NCI-H1417 (cell line): ENCODE data around the gene NTMT1.
"Not testable (repeated sequence)": the region's sequence is repeated elsewhere in the genome, so short reads cannot be mapped to it uniquely, and the experiment has no call there.

Experiments
- DNase-seq, 3 experiments: peaks; one replicate each; lab custom pipeline; 2025; lab: John Stamatoyannopoulos, UW

NTMT1 gene, protein sequence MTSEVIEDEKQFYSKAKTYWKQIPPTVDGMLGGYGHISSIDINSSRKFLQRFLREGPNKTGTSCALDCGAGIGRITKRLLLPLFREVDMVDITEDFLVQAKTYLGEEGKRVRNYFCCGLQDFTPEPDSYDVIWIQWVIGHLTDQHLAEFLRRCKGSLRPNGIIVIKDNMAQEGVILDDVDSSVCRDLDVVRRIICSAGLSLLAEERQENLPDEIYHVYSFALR

DNA sequence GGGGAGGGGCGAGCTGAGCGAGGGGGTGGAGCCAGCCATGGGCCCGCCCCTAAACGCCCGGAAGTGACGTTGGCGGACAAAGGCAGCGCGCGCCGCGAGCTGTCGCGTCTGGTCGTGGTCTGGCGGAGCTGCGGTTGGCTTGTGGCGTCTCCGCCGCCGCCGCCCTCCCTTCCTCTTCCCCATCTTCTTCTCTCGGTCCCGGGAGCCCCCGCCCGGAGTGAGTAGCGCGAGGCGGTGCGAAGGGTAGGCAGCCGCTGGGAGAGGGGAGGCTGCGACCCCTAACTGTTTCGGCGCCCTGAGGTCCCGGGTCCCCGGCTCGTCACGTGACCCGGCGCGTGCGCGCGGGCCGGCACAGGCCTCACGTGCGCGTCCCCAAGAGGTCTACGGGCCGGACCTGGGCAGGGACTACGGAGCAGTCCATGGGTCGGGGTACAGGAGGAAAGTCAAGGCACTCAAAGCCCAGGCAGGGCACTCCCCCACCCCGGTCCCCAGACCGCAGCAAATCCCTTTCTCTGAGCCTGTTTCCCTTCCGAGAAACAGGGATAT, at the start of gene NTMT1:
Gene NTMT1, plus strand, starts transcription at position 85 of the 546 bp plus-strand sequence. CDS start 6,541 bp downstream, outside the sequence.
- DNase-seq: peak; percentile 64 to 91 (median 86)

DNA sequence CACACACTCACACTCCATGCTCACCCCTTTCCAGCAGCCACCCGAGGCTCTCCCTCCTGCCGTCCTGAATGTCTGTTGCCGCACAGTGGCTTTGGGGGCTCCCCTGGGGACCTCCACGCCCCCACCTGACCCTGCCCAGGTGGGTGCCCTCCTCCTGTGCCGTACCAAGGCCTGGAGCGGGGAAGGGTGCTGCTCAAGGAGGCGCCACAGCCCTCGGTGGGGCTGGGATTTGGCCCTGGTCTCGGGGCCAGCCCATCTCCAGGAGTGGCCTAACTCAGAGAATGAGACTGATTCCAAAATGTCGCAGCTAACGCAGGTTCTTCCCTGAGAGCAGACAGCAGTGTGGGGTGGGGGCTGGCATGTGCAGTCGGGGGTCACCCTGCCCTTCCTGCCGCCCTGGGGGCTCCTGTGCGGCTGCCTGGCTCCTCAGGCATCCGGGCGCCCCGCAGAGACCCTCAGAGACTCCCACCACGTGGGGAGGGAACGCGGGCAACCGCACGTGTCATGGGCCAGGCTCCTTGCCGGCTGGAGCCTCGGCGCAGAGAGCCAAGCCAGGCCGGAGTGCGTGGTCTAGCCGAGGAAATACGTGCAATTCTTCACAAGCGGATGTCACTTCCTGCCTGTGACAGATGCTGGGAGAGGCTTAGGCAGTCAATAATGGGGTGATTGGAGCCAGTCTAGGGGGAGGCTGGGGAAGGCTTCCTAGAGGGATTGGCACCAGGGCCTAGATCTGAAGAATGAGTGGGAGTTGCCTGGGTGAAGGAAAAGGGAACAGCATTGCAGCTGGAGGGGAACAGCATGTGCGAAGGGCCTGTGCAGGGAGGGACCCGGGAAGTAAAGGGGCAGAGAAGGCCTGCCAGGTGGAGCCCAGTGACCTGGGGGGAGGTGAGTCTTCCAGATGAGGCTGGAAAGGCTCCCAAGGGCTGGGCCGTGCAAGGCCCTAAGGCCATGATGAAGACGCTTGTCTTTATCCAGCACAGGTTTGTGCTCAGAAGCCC, 49.1 kb upstream of the NTMT1 start:
- DNase-seq: no peak

DNA sequence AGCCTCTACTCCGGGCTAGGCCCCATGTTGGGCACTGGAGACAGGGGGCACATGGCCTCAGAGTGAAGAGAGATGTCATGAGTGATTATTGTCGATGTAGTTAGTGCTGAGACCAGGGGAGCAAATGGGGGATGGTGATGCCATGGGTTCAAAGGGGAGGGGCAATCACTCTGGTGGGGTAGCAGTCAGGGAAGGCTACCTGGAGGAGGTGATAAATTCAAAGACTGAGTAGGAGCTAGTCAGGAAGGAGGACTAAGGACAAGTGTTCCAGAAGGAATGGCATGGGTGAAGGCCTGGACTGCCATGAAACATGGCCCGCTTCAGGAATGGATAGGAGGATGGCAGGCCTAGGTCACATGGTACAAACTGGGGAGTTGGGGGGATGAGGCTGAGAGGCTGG, 46.7 kb upstream of the NTMT1 start:
- no peak for DNase-seq

DNA sequence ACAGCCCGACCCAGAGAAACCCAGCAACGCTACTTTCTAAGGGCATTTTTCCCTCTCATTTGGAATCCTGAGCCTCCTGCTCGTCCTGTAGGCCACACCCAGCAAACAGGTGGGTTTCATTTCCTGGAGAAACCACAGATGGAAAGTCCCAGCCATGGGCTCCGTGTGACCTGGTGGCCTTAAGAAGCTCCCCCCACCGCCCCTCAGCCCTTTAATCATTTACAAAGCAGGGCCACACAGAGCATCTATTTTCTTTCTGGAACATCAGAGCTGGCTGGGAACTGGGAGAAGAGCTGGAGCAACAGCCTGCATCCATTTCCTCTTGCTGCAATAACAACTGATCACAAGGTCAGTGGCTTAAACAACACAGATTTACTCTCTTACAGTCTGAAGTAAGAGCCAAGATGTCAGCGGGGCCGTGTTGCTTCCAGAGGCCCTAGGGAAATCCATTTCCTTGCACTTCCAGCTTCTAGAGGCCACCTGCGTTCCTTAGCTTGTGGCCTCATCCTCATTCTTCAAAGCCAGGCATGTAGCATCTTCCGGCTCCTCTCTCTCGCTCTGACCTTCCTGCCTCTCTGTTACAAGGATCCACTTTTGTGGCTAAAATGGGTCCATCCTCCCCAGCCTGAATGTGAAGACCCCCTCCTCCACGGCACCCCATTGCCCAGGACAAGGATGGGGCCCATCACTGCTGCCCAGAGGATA, 45.6 kb upstream of the NTMT1 start:
- no peak for DNase-seq

DNA sequence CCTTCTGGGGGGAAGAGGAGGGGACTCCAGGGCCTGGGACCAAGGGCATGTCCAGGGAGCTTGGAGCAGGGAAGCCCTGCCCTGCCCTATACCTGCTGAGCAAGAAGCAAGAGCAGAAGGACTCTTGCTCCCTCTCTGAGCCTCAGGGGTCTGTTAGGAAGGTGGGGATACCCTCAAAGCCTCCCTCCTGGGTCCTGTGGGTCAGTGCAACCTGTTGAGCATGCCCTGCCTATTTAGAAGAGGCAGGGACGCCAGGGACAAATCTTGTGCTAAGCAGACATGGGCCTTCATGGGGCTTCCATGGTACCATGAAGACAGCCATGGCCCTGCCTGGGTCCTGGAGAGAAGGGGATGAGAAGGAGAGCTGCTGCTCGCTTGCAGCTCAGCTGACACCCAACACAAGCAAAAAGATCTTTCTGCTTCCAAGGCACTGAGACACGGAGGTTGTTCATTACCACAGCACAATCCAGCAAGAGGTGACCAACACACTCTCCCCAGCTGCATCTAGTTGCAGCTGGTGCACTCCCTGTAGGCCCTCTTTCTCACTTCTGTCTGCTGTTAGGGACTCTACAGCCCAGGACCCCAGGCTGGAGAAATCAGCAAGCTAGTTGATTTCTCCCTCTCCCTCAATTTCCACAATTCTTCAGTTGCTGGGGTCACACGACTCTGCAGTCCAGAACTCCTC, 44.3 kb upstream of the NTMT1 start:
- no peak for DNase-seq

DNA sequence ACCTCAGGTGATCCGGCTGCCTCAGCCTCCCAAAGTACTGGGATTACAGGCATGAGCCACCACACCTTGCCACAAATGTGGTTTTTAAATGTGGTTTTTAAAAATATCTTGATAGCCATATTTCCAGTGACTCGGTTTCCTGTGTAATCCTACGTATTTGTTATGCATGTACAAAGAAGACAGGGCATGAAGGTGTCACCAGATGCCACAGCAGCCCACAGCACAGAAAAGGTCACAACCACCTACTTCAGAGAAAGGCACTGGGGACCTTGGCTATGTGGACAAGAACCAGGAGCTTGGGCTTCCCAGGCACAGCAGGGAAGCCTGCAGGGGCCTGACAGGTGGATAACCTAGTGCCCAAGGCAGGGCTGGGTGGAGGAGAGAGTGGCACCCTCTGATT, 43.1 kb upstream of the NTMT1 start:
- DNase-seq: no peak

DNA sequence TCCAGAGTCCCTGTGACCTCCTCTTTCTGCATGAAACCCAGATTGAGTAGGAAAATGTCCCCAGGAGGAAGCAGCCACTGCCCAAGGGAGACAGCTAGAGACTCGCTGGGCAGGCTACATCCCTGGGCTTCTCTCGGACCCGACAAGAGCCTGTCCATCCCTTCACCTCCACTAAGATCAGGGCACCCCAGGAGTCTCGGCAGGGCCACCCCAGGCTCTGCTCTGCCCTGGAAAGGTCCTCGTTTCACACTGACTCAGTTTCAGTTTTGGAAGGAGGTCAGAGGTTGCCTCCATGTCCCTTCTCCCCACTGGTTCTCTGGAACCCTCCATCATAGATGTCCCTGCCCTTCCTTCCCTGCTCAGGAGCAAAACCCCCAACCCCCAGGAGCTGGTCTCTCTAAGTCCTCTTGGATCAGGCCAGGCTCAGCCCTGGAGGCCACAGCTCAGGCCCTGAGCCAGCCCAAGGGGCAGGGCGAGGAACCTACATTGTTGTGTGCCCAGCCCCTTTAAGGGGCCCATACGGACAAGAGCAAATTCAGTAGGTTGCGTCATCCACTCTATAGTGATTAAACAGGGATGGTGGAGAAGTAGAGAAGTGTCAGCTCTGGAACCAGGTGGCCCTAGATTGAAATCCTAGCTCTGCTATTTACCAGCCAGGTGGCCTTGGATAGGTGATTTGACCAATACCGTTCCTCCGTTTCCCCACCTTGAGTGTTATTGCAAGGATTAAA, 42.5 kb upstream of the NTMT1 start:
- no peak for DNase-seq

DNA sequence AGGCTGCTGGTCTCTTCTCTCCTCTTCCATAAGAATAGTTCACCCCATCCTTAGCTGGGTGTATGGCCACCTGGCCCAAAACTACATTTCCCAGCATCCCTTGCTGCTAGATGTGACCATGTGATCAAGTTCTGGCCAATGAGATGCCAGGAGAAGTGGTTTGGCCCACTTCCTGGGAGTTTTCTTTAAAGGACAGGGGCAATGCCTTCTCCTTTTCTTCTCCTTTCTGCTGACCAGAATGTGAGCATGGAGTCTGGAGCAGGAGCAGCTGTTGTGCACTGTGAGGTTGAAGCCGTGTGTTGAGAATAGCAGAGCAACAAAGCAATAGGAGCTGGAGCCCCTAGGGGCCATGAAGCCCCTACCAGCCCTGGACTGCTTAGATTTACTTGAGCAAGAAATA, 41.8 kb upstream of the NTMT1 start:
- peak; percentile 50 to 70 (median 59) for DNase-seq

DNA sequence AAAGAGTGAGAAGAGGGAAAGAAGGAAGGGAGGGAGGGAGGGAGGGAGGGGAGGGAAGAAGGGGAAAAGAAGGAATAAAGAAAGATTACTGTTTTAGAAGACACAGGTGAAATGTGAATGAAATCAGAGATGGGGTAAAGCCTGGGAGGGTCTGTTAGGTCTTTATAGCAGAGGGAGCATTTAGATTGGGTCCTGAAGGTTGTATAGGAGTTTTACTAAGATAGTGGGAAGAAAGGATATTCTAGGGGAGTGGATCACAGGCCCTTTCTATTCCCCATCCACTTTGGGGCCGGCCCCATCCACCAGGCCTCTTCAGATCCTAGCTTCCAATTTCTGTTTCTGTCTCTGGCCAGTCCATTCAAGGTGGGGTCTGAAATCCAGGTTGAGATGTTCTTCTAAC, 40.6 kb upstream of the NTMT1 start:
- DNase-seq: no peak

DNA sequence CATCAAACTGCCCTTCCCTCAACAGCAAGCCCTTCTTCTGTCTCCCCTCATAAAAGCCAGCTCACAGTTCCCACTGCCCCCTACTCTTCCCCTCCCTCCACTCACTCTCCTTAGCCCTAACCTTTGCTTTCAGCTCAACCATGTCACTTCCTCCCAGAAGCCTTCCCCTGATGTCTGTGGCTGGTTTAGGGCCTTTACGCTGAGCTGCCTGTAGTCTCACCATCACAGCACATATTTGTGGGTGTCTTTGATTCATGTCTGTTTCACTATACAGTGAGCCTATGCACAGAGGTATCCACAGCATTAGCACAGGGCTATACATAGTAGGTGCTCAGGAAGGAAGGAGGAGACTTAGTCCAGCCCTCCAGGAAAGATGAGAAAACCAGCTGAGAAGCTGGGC, 39.7 kb upstream of the NTMT1 start:
- DNase-seq: no peak

DNA sequence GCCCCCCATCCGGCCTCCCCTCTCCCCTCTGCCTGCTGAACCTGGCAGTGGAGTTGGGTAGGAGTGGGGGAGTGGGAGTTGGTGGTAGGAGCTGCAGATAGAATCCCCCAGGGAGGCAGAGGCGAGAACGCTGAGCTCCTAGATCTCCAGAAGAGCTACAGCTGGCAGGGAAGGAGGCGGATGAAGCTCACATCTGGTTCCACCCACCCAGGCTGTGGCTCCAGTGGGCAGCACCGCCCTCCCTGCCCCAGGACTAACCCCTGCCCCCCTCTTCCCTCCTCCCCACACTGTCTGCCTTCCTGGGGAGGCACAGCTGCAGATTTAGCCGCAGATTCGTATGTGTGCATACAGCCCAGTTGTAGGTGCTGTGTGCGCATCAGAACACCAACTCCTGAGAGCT, 39.3 kb upstream of the NTMT1 start:
- no peak for DNase-seq

DNA sequence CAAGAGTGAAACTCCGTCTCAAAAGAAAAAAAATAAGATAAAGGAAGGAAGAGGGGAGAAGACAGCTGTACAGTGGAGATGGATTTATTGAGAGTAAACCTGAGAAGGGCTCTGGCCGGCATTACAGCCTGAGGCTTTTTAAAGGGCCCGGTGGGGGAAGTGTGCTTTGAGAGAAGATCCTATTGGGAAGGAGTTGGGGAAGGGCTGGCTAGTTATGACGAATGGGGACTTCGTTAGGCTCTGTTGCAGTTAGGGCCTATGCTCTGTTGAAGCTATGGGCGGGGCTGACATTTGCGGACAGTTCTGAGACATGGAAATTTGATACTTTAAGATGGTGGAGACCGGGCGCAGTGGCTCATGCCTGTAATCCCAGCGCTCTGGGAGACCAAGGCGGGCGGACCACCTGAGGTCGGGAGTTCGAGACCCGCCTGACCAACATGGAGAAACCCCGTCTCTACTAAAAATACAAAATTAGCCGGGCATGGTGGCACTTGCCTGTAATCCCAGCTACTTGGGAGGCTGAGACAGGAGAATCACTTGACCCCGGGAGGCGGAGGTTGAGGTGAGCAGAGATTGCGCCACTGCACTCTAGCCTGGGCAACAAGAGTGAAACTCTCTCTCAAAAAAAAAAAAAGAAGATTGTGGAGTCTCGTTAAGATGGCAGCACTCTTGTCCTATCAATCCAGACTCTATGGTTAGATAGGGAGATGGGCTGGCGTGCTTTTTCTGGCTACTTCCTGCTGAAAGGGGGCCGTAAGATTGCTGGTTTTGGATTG, 38.3 kb upstream of the NTMT1 start:
- DNase-seq: peak in 1 of 3 experiments; percentile 60

DNA sequence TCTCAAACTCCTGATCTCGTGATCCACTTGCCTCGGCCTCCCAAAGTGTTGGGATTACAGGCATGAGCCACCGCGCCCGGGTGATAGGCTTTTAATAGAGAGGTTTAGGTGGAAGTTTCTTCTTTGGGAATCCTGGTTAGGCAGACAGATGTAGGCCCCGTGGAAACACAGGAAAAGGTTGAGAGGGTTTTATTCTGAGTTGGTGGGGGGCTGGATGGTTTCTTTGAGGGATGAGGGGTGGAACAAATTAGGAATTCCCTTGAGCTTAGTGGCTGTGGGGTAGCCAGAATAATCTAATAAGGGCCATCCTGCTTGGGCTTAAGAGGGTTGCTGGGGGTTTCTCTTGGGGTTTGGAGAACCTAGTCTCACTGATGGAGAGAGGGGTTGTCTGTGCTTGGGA, 35.5 kb upstream of the NTMT1 start:
- no peak for DNase-seq

DNA sequence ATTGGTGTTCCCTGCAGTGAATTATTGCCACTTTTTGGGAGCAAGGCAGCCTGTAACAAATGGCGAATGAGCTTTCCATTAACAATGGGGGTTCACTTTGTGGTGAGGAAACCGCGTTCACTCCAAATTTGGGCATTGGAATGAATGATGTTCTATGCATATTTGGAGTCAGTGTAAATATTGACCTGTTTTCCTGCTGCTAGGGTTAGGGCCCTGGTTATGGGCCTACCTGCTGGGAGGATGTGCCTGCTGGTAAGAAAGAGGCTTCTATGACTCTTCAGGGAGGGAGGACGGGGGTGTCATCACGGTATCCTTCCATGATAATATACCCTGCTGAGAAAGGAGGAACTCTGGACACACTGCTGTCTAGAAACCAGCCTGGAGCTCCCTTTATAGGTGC, 34.0 kb upstream of the NTMT1 start:
- DNase-seq: peak in 1 of 3 experiments; percentile 23

DNA sequence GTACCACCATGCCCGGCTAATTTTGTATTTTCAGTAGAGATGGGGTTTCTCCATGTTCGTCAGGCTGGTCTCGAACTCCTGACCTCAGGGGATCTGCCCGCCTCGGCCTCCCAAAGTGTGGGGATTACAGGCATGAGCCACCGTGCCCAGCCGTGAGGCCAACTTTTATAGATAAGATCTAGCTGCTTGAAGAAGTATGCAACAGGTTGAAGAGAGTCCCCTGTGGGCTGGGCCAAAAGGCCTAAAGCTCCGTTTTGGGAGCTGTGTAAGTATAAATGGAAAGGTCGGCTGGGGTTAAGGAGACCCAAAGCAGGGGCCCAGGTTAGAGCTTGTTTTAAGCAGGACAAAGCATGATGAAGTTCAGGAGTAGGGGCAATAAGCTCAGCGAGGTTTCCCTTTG, 33.2 kb upstream of the NTMT1 start:
- not testable (repeated sequence) for DNase-seq

DNA sequence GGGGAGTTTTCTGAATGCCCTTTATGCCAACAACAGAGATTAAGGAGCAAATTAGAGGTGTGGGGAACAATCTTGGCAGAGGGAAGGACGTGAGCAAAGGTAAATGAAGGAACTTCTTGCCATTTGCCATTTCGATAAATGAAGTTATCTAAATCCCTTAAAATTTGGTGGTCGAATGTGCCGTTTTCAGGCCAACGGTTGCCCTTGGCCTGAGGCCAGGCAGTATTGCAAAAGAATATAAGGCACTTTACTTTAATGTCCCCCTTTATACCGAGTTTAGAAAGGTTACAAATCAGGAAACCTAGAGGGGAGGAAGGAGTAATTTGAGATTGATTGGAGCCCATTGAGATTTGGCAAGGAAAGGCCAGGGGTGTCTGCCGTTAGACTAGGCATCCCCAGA, 31.3 kb upstream of the NTMT1 start:
- no peak for DNase-seq

DNA sequence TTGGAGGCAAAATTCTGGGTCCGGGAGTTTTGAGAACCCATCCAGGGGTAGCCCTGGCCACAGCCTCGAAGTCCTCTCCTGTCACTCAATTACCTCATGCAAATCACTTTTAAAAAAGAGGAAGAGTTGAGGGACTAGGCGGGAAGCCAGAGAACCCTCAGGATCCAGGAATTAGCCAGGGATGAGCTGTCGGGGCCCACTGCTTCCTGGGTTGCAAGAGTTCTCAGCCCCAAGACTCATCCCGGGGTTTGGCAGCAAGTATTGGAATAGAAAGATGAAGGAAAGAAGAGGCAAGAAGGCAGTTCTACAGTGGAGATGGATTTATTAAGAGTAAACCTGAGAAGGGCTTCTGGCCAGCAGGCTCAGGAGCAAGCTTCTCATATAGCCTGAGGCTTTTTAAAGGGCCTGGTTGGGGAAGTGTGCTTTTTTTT, 30.6 kb upstream of the NTMT1 start:
- no peak for DNase-seq

DNA sequence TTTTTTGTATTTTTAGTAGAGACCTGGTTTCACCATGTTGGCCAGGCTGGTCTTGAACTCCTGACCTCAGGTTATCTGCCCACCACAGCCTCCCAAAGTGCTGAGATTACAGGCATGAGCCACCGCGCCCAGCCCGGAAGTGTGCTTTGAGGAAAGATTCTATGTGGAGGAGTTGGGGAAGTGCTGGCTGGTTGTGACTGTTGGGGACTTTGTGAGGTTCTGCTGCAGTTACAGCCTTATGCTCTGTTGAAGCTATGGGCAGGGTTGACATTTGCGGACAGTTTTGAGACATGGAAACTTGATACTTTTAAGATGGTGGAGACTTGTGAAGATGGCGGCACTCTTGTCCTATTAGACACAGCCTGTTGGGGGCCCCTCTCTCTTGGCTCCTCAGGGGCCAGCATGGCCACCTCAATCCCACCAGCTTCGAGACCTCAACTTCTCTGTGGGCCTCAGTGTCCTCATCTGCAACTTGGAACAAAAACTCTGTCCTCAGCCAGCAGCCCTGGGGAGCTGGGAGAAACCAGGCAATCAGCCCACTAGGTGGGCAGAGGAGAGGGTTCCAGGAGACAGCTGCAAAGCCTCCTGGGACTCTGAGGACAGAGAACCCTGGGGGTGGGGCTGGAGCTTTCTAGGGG, 29.9 kb upstream of the NTMT1 start:
- no peak for DNase-seq

DNA sequence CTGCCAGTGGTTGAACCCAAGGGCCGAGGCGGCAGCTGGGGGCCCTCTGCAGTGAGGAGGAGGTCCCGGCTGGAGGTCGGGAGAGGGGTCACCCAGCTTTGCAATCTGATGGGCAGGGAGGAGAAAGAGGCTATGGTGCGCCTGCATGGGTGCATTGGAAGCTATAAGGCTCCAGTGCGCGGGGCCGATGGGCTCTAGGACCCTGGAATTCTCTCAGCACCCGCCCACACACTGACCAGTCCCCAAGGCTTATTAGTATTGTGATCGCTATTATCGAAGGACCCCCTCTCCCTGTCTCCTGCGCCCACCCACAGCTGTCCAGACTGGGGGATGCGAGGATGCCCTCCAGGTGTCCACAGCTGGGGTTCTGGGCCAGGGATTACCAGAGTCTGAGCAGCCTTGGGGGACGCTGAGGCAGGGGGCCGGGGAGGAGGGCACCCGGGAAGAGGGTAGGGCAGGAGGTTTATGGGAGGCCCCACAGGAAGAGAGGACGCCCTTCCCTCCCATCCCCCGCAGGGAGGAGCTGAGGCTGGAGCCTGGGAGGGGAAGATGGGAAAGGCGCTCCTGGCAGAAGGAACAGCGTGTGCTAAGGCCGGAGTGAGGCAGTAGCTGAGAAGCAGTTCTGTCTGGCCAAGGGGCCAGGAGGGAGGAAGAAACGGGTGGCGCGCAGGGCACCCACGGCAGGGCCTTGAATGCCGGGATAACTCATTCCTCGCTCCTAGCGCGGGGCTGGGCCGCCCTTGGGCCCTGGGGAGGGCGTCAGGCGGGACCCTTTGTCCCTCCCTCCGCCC, 29.2 kb upstream of the NTMT1 start:
- DNase-seq: no peak
